ENCODE results near the gene SEC11A. TPM values are rescaled to one million over a fixed set of nuclear protein-coding genes. Genes with fewer than 3 reads are reported as not detected.

The SEC11A gene
- total RNA-seq, 4 donors from 2014 or later: 54.1 to 103 (median 72.8) TPM

DNA sequence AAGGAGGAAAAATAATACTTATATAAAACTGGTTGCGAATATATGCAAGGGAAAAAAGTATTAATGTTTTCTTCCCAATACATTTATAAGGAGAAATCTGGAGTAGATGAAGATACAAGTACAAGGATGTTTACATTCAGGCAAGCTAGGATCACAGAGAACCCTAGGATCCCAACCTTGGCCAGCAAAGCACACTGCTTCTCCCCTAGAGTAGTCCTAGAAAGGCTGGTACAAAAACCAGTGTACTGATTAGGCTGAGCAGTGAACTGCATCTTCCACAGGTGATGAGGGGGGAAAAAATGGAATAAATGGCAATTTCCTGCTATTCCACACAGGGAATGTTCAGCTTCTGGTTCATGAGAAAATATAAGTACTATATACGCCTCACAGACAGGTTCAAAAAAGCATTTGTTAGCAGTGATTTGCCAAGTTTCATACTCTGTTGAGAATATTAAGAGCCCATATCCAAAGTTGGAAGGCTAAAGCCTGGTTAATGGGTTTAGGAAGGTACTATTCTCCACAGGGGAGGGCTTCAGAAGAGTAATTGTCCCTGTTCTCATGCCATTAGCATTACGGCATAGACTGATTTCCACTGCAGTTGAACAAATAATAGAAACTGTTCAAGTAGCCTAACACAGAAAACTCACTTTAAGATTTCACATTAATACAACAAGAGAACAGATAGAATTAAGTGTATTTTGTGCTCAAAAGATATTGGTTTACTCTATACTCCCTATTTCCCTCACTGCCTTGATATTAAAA lies 47.5 kb downstream of the SEC11A start:
- WGBS, 2 donors: 94% methylated on average over 3 of the region's 3 CpGs
- intact Hi-C loops (cut with DNase I): no loop called here
- DNase-seq: no peak
- no peak overlapping the region for H3K4me3 ChIP-seq
- no peaks in the 10 kb centered on the region for H3K27me3 ChIP-seq
- no peak for TF ChIP-seq POLR2A (IDR thresholded peaks at IDR 0.05)
- TF ChIP-seq, protein P1, sequence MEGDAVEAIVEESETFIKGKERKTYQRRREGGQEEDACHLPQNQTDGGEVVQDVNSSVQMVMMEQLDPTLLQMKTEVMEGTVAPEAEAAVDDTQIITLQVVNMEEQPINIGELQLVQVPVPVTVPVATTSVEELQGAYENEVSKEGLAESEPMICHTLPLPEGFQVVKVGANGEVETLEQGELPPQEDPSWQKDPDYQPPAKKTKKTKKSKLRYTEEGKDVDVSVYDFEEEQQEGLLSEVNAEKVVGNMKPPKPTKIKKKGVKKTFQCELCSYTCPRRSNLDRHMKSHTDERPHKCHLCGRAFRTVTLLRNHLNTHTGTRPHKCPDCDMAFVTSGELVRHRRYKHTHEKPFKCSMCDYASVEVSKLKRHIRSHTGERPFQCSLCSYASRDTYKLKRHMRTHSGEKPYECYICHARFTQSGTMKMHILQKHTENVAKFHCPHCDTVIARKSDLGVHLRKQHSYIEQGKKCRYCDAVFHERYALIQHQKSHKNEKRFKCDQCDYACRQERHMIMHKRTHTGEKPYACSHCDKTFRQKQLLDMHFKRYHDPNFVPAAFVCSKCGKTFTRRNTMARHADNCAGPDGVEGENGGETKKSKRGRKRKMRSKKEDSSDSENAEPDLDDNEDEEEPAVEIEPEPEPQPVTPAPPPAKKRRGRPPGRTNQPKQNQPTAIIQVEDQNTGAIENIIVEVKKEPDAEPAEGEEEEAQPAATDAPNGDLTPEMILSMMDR (IDR thresholded peaks at IDR 0.05): no peak
- no peak overlapping the region for H3K27ac ChIP-seq
- peaks cover 0 to 86% (median 0%) of the 10 kb centered on the region in 3 donors for H3K36me3 ChIP-seq
- H3K9me3 ChIP-seq: no peaks in the 10 kb centered on the region
- H3K4me1 ChIP-seq: no peaks in the 10 kb centered on the region

DNA sequence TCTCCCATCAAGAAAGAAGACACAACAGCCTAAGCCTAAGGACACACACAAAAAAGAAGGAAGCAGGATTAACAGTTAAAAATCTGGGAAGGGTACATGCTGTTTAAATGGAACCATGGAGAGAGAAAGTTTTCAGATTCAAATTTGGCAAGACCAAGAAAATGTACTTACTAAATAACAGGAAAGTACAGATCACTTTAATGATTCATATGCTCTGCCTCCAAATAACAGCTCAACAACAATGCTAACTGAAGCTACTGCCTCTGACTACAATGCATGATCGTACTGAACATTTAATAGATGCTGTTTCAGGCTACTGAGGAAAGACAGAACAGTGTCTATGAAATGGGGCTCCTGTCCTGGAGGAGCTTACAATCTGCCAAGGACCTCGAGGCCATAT lies 49.6 kb downstream of the SEC11A start:
- H3K4me3 ChIP-seq: no peak overlapping the region
- intact Hi-C loops (cut with DNase I): no loop called here
- H3K9me3 ChIP-seq: no peaks in the 10 kb centered on the region
- TF ChIP-seq, protein P1 (IDR thresholded peaks at IDR 0.05): no peak
- no peak for TF ChIP-seq POLR2A (IDR thresholded peaks at IDR 0.05)
- H3K27ac ChIP-seq: no peak overlapping the region
- DNase-seq: no peak
- peaks cover 0 to 79% (median 0%) of the 10 kb centered on the region in 3 donors for H3K36me3 ChIP-seq
- H3K27me3 ChIP-seq: no peaks in the 10 kb centered on the region
- WGBS, 2 donors: 79 to 83% methylated on average over 2 of the region's 2 CpGs
- no peaks in the 10 kb centered on the region for H3K4me1 ChIP-seq

DNA sequence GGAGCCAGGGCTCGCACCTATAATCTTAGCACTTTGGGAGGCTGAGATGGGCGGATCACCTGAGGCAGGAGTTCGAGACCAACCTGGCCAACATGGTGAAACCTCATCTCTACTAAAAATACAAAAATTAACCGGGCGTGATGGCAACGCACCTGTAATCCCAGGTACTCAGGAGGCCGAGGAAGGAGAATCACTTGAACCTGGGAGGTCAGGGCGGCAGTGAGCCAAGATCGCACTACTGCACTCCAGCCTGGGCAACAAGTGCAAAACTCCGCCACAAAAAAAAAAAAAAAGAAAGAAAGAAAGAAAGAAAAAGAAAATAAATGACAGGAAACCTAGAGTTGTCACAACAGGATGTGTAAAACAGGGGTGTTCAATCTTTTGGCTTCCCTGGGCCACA lies 54.9 kb downstream of the SEC11A start:
- Histone ChIP-seq H3K4me1 (peaks cover 11 to 29% (median 12%) of the 10 kb centered on the region in 3 donors), H3K27me3 (no peaks in the 10 kb centered on the region), H3K27ac (no peak overlapping the region), H3K36me3 (peaks cover 0 to 26% (median 0%) of the 10 kb centered on the region in 3 donors), H3K9me3 (no peaks in the 10 kb centered on the region), H3K4me3 (no peak overlapping the region)
- intact Hi-C loops (cut with DNase I): no loop called here
- WGBS, 2 donors: 95 to 96% methylated on average over 10 of the region's 10 CpGs
- no peak for DNase-seq
- TF ChIP-seq POLR2A (IDR thresholded peaks at IDR 0.05): no peak
- TF ChIP-seq, protein P1 (IDR thresholded peaks at IDR 0.05): no peak

DNA sequence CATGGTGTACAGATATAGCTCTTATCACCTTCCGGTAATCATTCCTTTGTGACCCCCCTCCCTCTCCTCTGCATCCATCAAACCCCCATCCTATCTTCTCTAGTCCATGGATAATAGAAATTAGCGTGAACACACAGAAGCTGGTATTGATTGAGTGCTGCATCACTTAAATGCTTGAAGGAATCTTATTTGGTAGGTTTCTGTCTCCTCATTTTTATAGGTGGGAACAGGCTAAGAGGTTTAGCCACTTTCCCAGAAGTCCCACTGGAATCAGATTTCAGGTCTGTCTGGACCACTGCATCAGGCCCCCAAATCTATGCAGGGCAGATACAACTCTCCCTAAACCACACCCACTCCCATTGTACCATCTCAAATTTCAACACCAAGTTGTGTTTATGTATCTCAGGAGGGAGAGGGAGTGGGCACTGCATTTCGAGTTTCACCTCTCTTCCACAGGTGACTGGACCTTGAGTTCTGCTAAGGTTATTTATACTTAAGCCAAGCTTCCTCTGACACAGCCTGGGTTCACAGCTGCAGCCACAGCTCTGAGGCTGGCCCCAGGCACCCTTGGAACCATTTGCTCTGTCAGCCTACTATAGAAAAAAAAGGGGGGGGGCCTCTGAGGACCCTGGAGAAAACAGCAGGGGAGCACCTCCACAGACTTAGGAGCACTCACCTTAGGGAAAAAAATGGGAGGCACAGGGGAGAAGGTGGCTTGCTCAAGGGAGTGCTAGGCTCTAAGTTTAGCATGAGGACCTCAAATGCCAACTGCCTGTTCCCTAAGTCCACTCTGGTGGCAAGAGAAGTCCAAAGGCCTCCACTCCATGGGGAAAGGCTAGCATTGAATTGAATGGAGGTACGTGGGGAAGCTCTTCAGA lies 55.8 kb downstream of the SEC11A start:
- Histone ChIP-seq H3K4me3 (no peak overlapping the region), H3K9me3 (no peaks in the 10 kb centered on the region), H3K27me3 (no peaks in the 10 kb centered on the region), H3K36me3 (peaks cover 0 to 18% (median 0%) of the 10 kb centered on the region in 3 donors), H3K4me1 (peaks cover 11 to 34% (median 12%) of the 10 kb centered on the region in 3 donors), H3K27ac (no peak overlapping the region)
- 72 to 81% methylated on average over 4 of the region's 4 CpGs for WGBS, 2 donors
- DNase-seq: no peak
- no peak for TF ChIP-seq POLR2A (IDR thresholded peaks at IDR 0.05)
- TF ChIP-seq, protein P1 (IDR thresholded peaks at IDR 0.05): no peak
- intact Hi-C loops (cut with DNase I): no loop called here
